Endothelial cell of umbilical vein (primary cell): ENCODE data around the gene ESPN. TPM values are rescaled to one million over a fixed set of nuclear protein-coding genes. Genes with fewer than 3 reads are reported as not detected.
"Not testable (repeated sequence)": the region's sequence is repeated elsewhere in the genome, so short reads cannot be mapped to it uniquely, and the experiment has no call there.

Experiments
- BruUV-seq: library from RNA; stranded (reverse); fragments of 400-500 nt; replicated peaks from 2 replicates; lab custom pipeline; 2021; lab: Mats Ljungman, UMichigan
- CTCF ChIA-PET: fragments of 300-600, 350-600 bp; sonication (Branson Sonifier 250); formaldehyde crosslinking; loops from one replicate; lab custom pipeline; 2021; ENCODE audit warnings: antibody characterized with exemption, inconsistent platforms; lab: Charles Lee
- POLR2A ChIA-PET: fragments of 300-600, 350-600 bp; sonication (Branson Sonifier 250); formaldehyde crosslinking; loops from one replicate; lab custom pipeline; 2021; ENCODE audit warnings: antibody characterized with exemption, inconsistent platforms; lab: Charles Lee
- DNase-seq: peaks from one replicate; pipeline ENCODE4 v3.0.0-alpha.2; 2011; ENCODE audit warnings: low read depth, low spot score
- FAIRE-seq: peaks from 2 replicates; lab custom pipeline; 2011; peaks lifted over from hg19 to GRCh38; lab: Jason Lieb, UNC
- H2AFZ ChIP-seq: 2 replicates; pipeline ENCODE4 v1.6.0; 2012; ENCODE audit warnings: low read depth, low read length, control low read depth, inconsistent platforms
- H3K27ac ChIP-seq: 2 replicates; pipeline ENCODE4 v1.5.1; 2011; ENCODE audit warnings: low read depth, mild to moderate bottlenecking, control low read depth, low read length, moderate library complexity; ENCODE audit not compliant: insufficient read depth
- H3K27me3 ChIP-seq, 2 experiments: 2 replicates each; pipeline versions ENCODE4 v1.6.0 to v1.6.1; 2011; ENCODE audit warnings: low read length in 2 of 2, mixed read lengths in 1 of 2; ENCODE audit not compliant: control insufficient read depth in 2 of 2, insufficient read depth in 2 of 2
- H3K36me3 ChIP-seq, 2 experiments: 2 replicates in 1 of 2; 3 replicates in 1 of 2; pipeline ENCODE4 v1.5.1; 2011; ENCODE audit warnings: low read length in 2 of 2, mild to moderate bottlenecking in 1 of 2, moderate library complexity in 1 of 2; ENCODE audit not compliant: control insufficient read depth in 2 of 2, insufficient read depth in 2 of 2; ENCODE audit errors: extremely low read depth in 1 of 2
- H3K4me1 ChIP-seq: 3 replicates; pipeline ENCODE4 v1.5.1; 2011; ENCODE audit warnings: mild to moderate bottlenecking, low read length; ENCODE audit not compliant: control insufficient read depth, insufficient read depth; ENCODE audit errors: extremely low read depth
- H3K4me2 ChIP-seq: 2 replicates; pipeline ENCODE4 v1.6.1; 2011; ENCODE audit warnings: low read length, control low read depth, mixed read lengths; ENCODE audit not compliant: insufficient read depth
- H3K4me3 ChIP-seq, 3 experiments: fragments of 200-600 bp in 1 of 3; sonication (generic), shearing (Covaris generic) in 1 of 3; replicated peaks in 1 of 3; 2 replicates each; pipeline ENCODE4 v1.5.1; 2011 to 2016; ENCODE audit warnings: control low read depth in 3 of 3, low read length in 3 of 3, mild to moderate bottlenecking in 2 of 3, inconsistent platforms in 1 of 3, low read depth in 1 of 3, moderate library complexity in 1 of 3; ENCODE audit not compliant: insufficient read depth in 1 of 3
- H3K79me2 ChIP-seq: 2 replicates; pipeline ENCODE4 v1.6.0; 2012; ENCODE audit warnings: low read length, inconsistent platforms; ENCODE audit not compliant: control insufficient read depth, insufficient read depth
- H3K9ac ChIP-seq: replicated peaks from 2 replicates; pipeline ENCODE3; 2011; ENCODE audit warnings: low read length, control low read depth; ENCODE audit not compliant: insufficient read depth; ENCODE audit errors: extremely low read depth
- H3K9me1 ChIP-seq: replicated peaks from 3 replicates; pipeline ENCODE4 v1.6.0; 2011; ENCODE audit warnings: mild to moderate bottlenecking, low read length; ENCODE audit not compliant: control insufficient read depth, insufficient read depth; ENCODE audit errors: extremely low read depth
- H3K9me3 ChIP-seq: replicated peaks from 2 replicates; pipeline ENCODE4 v1.5.1; 2012; ENCODE audit warnings: low read length, inconsistent platforms; ENCODE audit not compliant: control insufficient read depth, insufficient read depth
- H4K20me1 ChIP-seq: replicated peaks from 2 replicates; pipeline ENCODE3; 2011; ENCODE audit warnings: mild to moderate bottlenecking, low read length; ENCODE audit not compliant: control insufficient read depth, insufficient read depth; ENCODE audit errors: extremely low read depth
- EZH2 ChIP-seq: IDR thresholded peaks from 2 replicates; pipeline ENCODE4 v1.6.1; 2012; ENCODE audit warnings: borderline replicate concordance, low read depth, mild to moderate bottlenecking, moderate library complexity, low read length, inconsistent platforms; ENCODE audit not compliant: severe bottlenecking
- FOS ChIP-seq: IDR thresholded peaks from 2 replicates; pipeline ENCODE4 v1.6.1; 2011; ENCODE audit warnings: mild to moderate bottlenecking, low read length, moderate library complexity, borderline replicate concordance; ENCODE audit not compliant: insufficient read depth
- GATA2 ChIP-seq: IDR thresholded peaks from 2 replicates; pipeline ENCODE4 v1.7.0; 2011; ENCODE audit warnings: low read depth, mild to moderate bottlenecking, moderate library complexity, mixed read lengths, low read length; ENCODE audit not compliant: insufficient read length, insufficient read depth
- JUN ChIP-seq: IDR thresholded peaks from 2 replicates; pipeline ENCODE4 v1.6.1; 2011; ENCODE audit warnings: borderline replicate concordance, low read depth; ENCODE audit not compliant: insufficient read length, insufficient read depth
- MYC ChIP-seq: IDR thresholded peaks from one replicate; pipeline ENCODE4 v1.6.1; 2011; ENCODE audit warnings: mild to moderate bottlenecking, low read depth, low read length
- POLR2A ChIP-seq: IDR thresholded peaks from 2 replicates; pipeline ENCODE4 v1.6.1; 2012; ENCODE audit warnings: low read depth, mild to moderate bottlenecking, control low read depth, low read length
- POLR2AphosphoS5 ChIP-seq: IDR thresholded peaks from 2 replicates; pipeline ENCODE4 v1.6.1; 2012; ENCODE audit warnings: low read depth, mild to moderate bottlenecking, control low read depth, low read length, moderate library complexity; ENCODE audit not compliant: insufficient read depth
- dilution Hi-C: fragments of 300-500 bp; cut with MboI; formaldehyde crosslinking; loops from one replicate; pipeline ENCODE4 v1.15.0; 2019; ENCODE audit warnings: low sequenced_read_pairs; ENCODE audit not compliant: extremely low pct_ligation_motif_present
- intact Hi-C: fragments of 100-400 bp; cut with micrococcal nuclease; formaldehyde crosslinking; loops from one replicate; pipeline ENCODE4 v1.10.0; 2022
- polyA plus RNA-seq, 4 experiments: library from polyadenylated mRNA; depleted of rRNA in 3 of 4; stranded (reverse) in 3 of 4; unstranded in 1 of 4; fragments of >200 nt; gene quantifications; 2 replicates each; pipeline versions ENCODE4 v1.2.1 to v1.2.3, GENCODE V29; 2011 to 2012; ENCODE audit warnings: missing spikeins in 1 of 4
- total RNA-seq: library from RNA; stranded (reverse); gene quantifications from 2 replicates; pipeline ENCODE4 v1.2.3, GENCODE V29; 2021
- TF ChIP-seq, protein P1 (sequence below): IDR thresholded peaks from 2 replicates; pipeline ENCODE4 v1.6.1; 2011; ENCODE audit not compliant: insufficient read depth, insufficient read length
- TF ChIP-seq, protein P2 (sequence below), 2 donors: IDR thresholded peaks; 1 replicate in 1 of 2; 2 replicates in 1 of 2; pipeline ENCODE4 v1.5.1; 2011; ENCODE audit warnings: low read length in 2 of 2, mild to moderate bottlenecking in 2 of 2, moderate library complexity in 2 of 2, control low read depth in 1 of 2, inconsistent platforms in 1 of 2, low read depth in 1 of 2; ENCODE audit not compliant: insufficient read depth in 1 of 2; ENCODE audit errors: extremely low read depth in 1 of 2

ESPN gene
- total and polyA plus RNA-seq, 2 donors (not counting 3 experiments of a cell fraction or from before 2014, with no cell fraction given) = 0.54 to 0.71 TPM

DNA sequence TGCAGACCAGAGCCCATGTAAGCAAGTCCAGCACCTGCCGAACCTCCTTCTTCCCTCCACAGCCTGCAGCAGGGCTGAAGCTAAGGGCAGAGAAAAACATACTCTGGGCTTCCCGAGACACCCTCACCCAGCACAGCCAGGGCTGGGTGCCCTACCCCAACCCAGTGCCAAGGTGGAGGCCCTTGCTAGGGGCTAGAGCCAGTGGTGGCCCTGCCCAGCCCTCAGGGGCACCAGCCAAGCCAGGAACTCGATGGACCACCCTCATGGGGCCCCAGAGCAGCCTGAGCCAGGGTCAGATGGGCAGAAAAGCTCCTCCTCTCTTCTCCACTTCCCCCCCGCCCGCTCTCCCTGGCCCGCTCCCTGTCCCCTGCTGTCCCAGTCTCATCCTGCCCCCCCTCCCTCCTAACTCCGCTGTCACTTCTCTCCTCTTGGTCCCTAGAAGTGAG, 25.5 kb downstream of the ESPN start:
- peaks cover 53 to 62% of the 10 kb centered on the region in 2 experiments for H3K27me3 ChIP-seq
- H4K20me1 ChIP-seq = no peaks in the 10 kb centered on the region
- no peak overlapping the region for H3K27ac ChIP-seq
- dilution Hi-C loops (no loop called here), intact Hi-C loops (no loop called here)
- H3K36me3 ChIP-seq = no peaks in the 10 kb centered on the region
- ChIA-PET CTCF (interaction anchor here (0.7 to 1.9 kb wide), 3 partner anchors 10 to 36 kb away, joined by 6 to 18 read pairs (median 6); no protein-coding TSS in a partner anchor), POLR2A (no interaction called here)
- BruUV-seq = no TSS peak
- no peak for DNase-seq
- H2AFZ ChIP-seq = no peak overlapping the region
- no peaks in the 10 kb centered on the region for H3K79me2 ChIP-seq
- H3K4me3 ChIP-seq = no peak overlapping the region
- H3K9me3 ChIP-seq = no peaks in the 10 kb centered on the region
- no peaks in the 10 kb centered on the region for H3K9me1 ChIP-seq
- H3K9ac ChIP-seq = no peak overlapping the region
- TF ChIP-seq JUN (no peak), POLR2A (no peak), FOS (no peak), EZH2 (no peak), GATA2 (no peak), POLR2AphosphoS5 (no peak), MYC (no peak)
- TF ChIP-seq, protein P1, sequence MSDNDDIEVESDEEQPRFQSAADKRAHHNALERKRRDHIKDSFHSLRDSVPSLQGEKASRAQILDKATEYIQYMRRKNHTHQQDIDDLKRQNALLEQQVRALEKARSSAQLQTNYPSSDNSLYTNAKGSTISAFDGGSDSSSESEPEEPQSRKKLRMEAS = no peak
- TF ChIP-seq, protein P2, sequence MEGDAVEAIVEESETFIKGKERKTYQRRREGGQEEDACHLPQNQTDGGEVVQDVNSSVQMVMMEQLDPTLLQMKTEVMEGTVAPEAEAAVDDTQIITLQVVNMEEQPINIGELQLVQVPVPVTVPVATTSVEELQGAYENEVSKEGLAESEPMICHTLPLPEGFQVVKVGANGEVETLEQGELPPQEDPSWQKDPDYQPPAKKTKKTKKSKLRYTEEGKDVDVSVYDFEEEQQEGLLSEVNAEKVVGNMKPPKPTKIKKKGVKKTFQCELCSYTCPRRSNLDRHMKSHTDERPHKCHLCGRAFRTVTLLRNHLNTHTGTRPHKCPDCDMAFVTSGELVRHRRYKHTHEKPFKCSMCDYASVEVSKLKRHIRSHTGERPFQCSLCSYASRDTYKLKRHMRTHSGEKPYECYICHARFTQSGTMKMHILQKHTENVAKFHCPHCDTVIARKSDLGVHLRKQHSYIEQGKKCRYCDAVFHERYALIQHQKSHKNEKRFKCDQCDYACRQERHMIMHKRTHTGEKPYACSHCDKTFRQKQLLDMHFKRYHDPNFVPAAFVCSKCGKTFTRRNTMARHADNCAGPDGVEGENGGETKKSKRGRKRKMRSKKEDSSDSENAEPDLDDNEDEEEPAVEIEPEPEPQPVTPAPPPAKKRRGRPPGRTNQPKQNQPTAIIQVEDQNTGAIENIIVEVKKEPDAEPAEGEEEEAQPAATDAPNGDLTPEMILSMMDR (IDR thresholded peaks at IDR 0.05; ENCODE audit: extremely low read depth in 1 of 2, insufficient read depth in 1 of 2, low read depth in 1 of 2, low read length in 2 of 2) = no peak
- no peaks in the 10 kb centered on the region for H3K4me1 ChIP-seq
- FAIRE-seq = peak; percentile 26
- no peak overlapping the region for H3K4me2 ChIP-seq

DNA sequence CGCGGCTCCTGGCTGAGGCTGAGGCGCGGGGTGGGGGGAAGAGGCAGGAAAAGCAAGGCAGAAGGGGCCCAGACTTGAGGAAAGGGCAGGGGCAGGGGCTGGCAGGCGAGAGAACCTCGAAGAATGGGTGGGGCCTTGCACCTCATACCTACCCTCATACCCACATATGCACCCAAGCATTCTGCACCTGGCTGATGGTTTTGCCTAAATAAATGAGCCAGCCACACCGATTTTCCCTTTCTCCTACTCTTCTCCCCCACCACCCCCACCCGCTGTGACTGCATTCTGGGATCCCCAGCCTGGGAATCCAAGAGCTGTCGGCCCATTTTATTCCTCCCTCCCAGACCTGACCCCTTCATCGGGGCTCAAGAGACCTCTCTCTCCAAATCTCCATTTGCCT, 25.9 kb downstream of the ESPN start:
- H3K4me3 ChIP-seq, H2AFZ ChIP-seq, H3K27ac ChIP-seq, H3K9ac ChIP-seq, POLR2A ChIA-PET, dilution Hi-C loops, H3K79me2 ChIP-seq, BruUV-seq, DNase-seq, H3K4me1 ChIP-seq, H3K4me2 ChIP-seq, H4K20me1 ChIP-seq, intact Hi-C loops, H3K36me3 ChIP-seq, H3K9me3 ChIP-seq, H3K9me1 ChIP-seq, FAIRE-seq: not testable (repeated sequence)
- H3K27me3 ChIP-seq = peaks cover 55 to 66% of the 10 kb centered on the region in 2 experiments
- CTCF ChIA-PET = interaction anchor here (0.7 to 1.7 kb wide), 3 partner anchors 9 to 35 kb away, joined by 4 to 6 read pairs (median 6); no protein-coding TSS in a partner anchor
